MCF 10A (cell line): Measurements from ENCODE around the gene YBX3. TPM values are rescaled to one million over a fixed set of nuclear protein-coding genes. Genes with fewer than 3 reads are reported as not detected.

ENCODE experiments used
- BruUV-seq: library from RNA; stranded (reverse); fragments of 400-500 nt; replicated peaks from 2 replicates; lab custom pipeline; 2021; lab: Mats Ljungman, UMichigan
- CTCF ChIA-PET: fragments of 300-600 bp; sonication (Branson Sonifier 250); formaldehyde crosslinking; extraction: SDS; loops from one replicate; lab custom pipeline; 2021; ENCODE audit warnings: antibody characterized with exemption, inconsistent platforms; lab: Yijun Ruan, JAX
- POLR2A ChIA-PET: fragments of 300-600, 350-650 bp; sonication (Branson Sonifier 250); formaldehyde crosslinking; extraction: SDS; loops from one replicate; lab custom pipeline; 2020; ENCODE audit warnings: antibody characterized with exemption, inconsistent platforms; lab: Yijun Ruan, JAX
- DNase-seq: peaks from one replicate; pipeline ENCODE4 v3.0.0-alpha.2; 2018; ENCODE audit not compliant: unreplicated experiment
- H3K27ac Mint-ChIP-seq: one replicate; pipeline ENCODE4 v1.8.0; 2022; ENCODE audit warnings: mild to moderate bottlenecking, low read depth, mixed read lengths; ENCODE audit not compliant: unreplicated experiment
- H3K27me3 Mint-ChIP-seq: one replicate; pipeline ENCODE4 v1.8.0; 2022; ENCODE audit warnings: mixed read lengths; ENCODE audit not compliant: insufficient read depth, unreplicated experiment
- H3K36me3 Mint-ChIP-seq: one replicate; pipeline ENCODE4 v1.8.0; 2022; ENCODE audit warnings: mild to moderate bottlenecking, moderate library complexity, mixed read lengths; ENCODE audit not compliant: insufficient read depth, unreplicated experiment
- H3K4me1 Mint-ChIP-seq: one replicate; pipeline ENCODE4 v1.8.0; 2022; ENCODE audit warnings: mixed read lengths; ENCODE audit not compliant: insufficient read depth, unreplicated experiment
- H3K4me3 Mint-ChIP-seq: one replicate; pipeline ENCODE4 v1.8.0; 2022; ENCODE audit warnings: mild to moderate bottlenecking, moderate library complexity, mixed read lengths; ENCODE audit not compliant: unreplicated experiment
- H3K9me3 Mint-ChIP-seq: one replicate; pipeline ENCODE4 v1.8.0; 2022; ENCODE audit warnings: mixed read lengths; ENCODE audit not compliant: unreplicated experiment
- CTCF ChIP-seq: fragments of 200-600 bp; IDR thresholded peaks from one replicate; pipeline ENCODE4 v1.8.0; 2022; ENCODE audit warnings: antibody characterized with exemption, mild to moderate bottlenecking; ENCODE audit not compliant: unreplicated experiment
- intact Hi-C: fragments of 100-400 bp; cut with micrococcal nuclease; formaldehyde crosslinking; loops from 2 replicates; pipeline ENCODE4 v1.14.1; 2022
- total RNA-seq: library from RNA; stranded (reverse); gene quantifications from 2 replicates; pipeline ENCODE4 v1.2.3, GENCODE V29; 2022

YBX3 gene
- total RNA-seq, 1 experiment from 2014 or later: 577 TPM

GRCh38 chr12:10661338-10661737 is 61.8 kb downstream of the YBX3 start:
- ChIA-PET POLR2A (interaction anchor here (0.6 kb wide), 1 partner anchor 34 kb away, joined by 3 read pairs; no protein-coding TSS in a partner anchor), CTCF (interaction anchor here (0.6 kb wide), 1 partner anchor 61 kb away, joined by 3 read pairs; no protein-coding TSS in a partner anchor)
- peak; percentile 39 for DNase-seq
- no TSS peak for BruUV-seq
- H3K9me3 Mint-ChIP-seq: no peaks in the 10 kb centered on the region
- H3K27me3 Mint-ChIP-seq: no peaks in the 10 kb centered on the region
- TF ChIP-seq CTCF: no peak
- no peak overlapping the region for H3K27ac Mint-ChIP-seq
- H3K4me1 Mint-ChIP-seq: no peaks in the 10 kb centered on the region
- intact Hi-C loops: no loop called here
- H3K4me3 Mint-ChIP-seq: no peak overlapping the region
- no peaks in the 10 kb centered on the region for H3K36me3 Mint-ChIP-seq

- intact Hi-C loops: no loop called here
- POLR2A ChIA-PET: no interaction called here
Measured at GRCh38 chr12:10654003-10654402, 69.1 kb downstream of the YBX3 start.

GRCh38 chr12:10652192-10652591 is 70.9 kb downstream of the YBX3 start:
- intact Hi-C loops: no loop called here
- ChIA-PET POLR2A (interaction anchor here (0.7 kb wide), 1 partner anchor 290 kb away, joined by 3 read pairs; no protein-coding TSS in a partner anchor), CTCF (no interaction called here)
- Mint-ChIP-seq H3K9me3 (peaks cover 8% of the 10 kb centered on the region), H3K4me1 (no peaks in the 10 kb centered on the region), H3K27me3 (no peaks in the 10 kb centered on the region), H3K36me3 (no peaks in the 10 kb centered on the region), H3K4me3 (no peak overlapping the region), H3K27ac (no peak overlapping the region)
- TF ChIP-seq CTCF: no peak
- no TSS peak for BruUV-seq
- no peak for DNase-seq

More at GRCh38 chr12:10654003-10654402, 69.1 kb downstream of the YBX3 start:
- CTCF ChIA-PET: no interaction called here
- H3K9me3 Mint-ChIP-seq: no peaks in the 10 kb centered on the region
- H3K4me3 Mint-ChIP-seq: no peak overlapping the region
- no peak for TF ChIP-seq CTCF
- no peak for DNase-seq
- BruUV-seq: no TSS peak
- no peaks in the 10 kb centered on the region for H3K4me1 Mint-ChIP-seq
- H3K27me3 Mint-ChIP-seq: no peaks in the 10 kb centered on the region
- no peak overlapping the region for H3K27ac Mint-ChIP-seq
- no peaks in the 10 kb centered on the region for H3K36me3 Mint-ChIP-seq

Other genes with a start within 250 kb of the YBX3 start
- 7.9 and 9.3 TPM in 2 replicates for gene EIF2S3B, start 217.4 kb downstream of the YBX3 start, total RNA-seq
- 36.8 and 44.5 TPM in 2 replicates for gene MAGOHB, start 109.7 kb downstream of the YBX3 start, total RNA-seq
- 0.14 and 0.56 TPM in 2 replicates for gene STYK1, start 49.3 kb downstream of the YBX3 start, total RNA-seq
- not detected in 2 replicates for gene TAS2R7, start 79.3 kb upstream of the YBX3 start, total RNA-seq
- not detected in 2 replicates for gene TAS2R8, start 84.0 kb upstream of the YBX3 start, total RNA-seq
- not detected in 2 replicates for gene TAS2R9, start 86.8 kb upstream of the YBX3 start, total RNA-seq
- gene TAS2R10, start 103.0 kb upstream of the YBX3 start, total RNA-seq: 0.91 and 2.1 TPM in 2 replicates
- gene PRR4, start 126.2 kb upstream of the YBX3 start, total RNA-seq: 4.6 and 7.7 TPM in 2 replicates
- gene PRH1, start 160.9 kb upstream of the YBX3 start, total RNA-seq: 11.4 and 11.7 TPM in 2 replicates
- 0.68 and 0.93 TPM in 2 replicates for gene TAS2R13, start 186.2 kb upstream of the YBX3 start, total RNA-seq
- gene PRH2, start 205.9 kb upstream of the YBX3 start, total RNA-seq: not detected in 2 replicates
- gene TAS2R14, start 215.9 kb upstream of the YBX3 start, total RNA-seq: 1.6 and 1.9 TPM in 2 replicates